ENCODE data around the gene USH1C. TPM values are rescaled to one million over a fixed set of nuclear protein-coding genes. Genes with fewer than 3 reads are reported as not detected.

The USH1C gene
- total RNA-seq, 1 donor, result not detected

DNA sequence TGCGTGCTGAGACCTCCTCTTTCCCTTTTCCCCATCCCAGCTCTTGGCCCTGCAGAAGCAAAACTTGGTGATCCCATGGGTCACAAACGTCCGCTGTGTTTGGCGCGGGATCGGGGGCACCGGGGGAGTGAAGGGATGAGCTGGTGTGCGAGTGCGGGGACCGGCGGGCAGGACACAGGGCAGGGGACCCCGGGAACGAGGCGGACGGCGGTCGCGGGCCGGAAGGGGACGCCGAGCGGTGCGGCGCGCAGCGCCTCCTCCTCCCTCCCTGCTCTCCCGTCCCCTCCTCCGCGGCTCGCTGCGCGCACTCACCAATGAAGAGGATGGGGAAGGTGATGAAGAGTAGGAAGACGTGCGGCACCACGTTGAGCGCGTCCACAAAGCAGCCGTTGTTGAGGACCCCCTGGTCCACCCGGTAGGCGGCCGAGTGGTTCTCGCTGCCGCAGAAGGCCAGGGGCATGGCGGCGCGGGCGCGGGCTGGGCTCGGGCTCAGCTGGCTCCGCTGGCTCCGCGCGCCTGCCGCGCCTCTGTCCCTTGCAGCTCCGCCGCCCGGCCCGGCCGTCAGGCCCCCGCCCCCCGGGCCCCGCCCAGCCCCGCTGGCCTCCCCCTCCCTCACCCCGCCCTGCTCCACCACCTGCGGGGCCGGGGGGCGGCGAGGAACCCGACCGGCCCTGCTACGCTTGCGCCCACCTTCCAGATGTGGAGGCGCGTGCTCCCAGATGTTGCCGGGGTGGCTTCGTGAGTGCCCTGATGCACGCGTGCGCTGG lies 67.7 kb downstream of the USH1C start, which contains the start of gene ABCC8:
TSS of gene ABCC8 (minus strand) at position 529 of the 767 bp plus-strand sequence. CDS start at position 460, 69 bp downstream.
- Histone ChIP-seq H3K27me3 (ENCODE audit: insufficient read depth, low read length) (peaks cover 42% of the 10 kb centered on the region), H3K9me3 (ENCODE audit: low read depth, low read length) (no peaks in the 10 kb centered on the region), H3K4me3 (ENCODE audit: low read length) (no peak within 1 kb of the TSS)

DNA sequence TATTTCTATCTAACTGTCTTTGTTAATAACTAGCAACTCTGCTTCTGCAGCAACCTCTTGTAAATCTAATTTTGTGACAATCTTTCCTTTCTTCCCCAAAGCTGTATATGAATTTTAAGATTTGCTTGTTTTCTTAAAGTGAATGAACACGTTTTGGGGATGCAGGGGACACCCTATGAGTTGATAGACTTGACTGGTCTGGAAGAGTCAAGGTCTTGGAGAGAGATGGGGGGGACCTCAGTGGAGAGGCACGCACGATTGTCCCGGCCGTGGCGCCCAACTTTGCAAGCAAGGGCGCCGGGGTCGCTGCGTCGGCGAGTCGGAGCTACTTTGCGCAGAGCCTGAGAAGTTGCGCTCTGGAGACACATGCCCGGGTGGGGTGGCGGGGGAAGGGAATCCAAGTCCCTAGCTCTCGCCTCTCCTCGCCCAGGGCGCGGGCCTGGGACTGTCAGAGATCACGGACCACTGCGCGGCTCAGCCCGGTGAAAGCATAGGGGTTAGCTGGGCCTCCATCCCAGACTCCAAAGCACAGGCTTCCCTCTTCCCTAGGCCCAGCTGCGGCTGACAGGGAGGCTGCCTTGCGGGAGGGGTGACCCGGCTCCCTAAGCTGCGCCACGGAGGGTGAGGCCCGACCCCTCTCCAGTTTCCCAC lies 68.4 kb downstream of the USH1C start:
- Histone ChIP-seq H3K4me1 (ENCODE audit: insufficient read depth, low read length) (no peaks in the 10 kb centered on the region), H3K4me3 (ENCODE audit: low read length) (no peak overlapping the region), H3K9me3 (ENCODE audit: low read depth, low read length) (no peaks in the 10 kb centered on the region), H3K27me3 (ENCODE audit: insufficient read depth, low read length) (peaks cover 42% of the 10 kb centered on the region)

More for the DNA sequence above, 67.7 kb downstream of the USH1C start, which contains the start of gene ABCC8:
- no peaks in the 10 kb centered on the region for H3K4me1 ChIP-seq (ENCODE audit: insufficient read depth, low read length)

DNA sequence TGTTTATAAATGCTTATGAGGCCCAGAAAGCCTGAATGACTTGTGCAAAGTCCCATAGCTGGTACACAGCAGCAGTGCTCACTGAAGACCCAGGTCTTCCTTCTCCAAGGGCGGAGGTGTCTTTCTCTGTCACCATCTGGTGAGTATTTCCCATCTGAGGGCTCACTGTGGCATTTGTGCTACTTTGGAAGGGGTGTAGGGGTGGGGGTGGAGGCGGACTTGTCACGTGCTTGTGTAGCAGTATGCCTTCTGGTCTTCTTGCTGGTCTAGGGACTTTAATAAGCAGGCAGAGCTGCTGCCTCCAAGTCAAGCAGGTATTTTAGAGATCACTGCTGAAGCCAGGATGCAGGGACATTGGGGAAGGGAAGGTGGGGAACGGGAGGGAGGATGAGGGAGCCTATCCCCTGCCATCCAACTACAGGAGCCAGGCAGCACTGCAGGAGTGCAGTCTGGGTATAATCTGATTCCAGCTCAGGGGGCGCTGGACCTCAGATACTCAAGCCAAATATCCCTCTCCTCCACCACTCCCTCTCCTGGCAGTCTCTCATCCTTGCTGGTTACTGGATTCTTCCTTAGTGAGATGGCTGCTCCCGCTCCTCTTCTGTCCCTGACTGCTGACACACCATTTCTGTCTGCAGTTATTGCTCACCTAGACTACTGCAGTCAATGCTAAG lies 71.0 kb downstream of the USH1C start:
- H3K9me3 ChIP-seq (ENCODE audit: low read depth, low read length), result no peaks in the 10 kb centered on the region
- no peak overlapping the region for H3K4me3 ChIP-seq (ENCODE audit: low read length)
- peaks cover 36% of the 10 kb centered on the region for H3K27me3 ChIP-seq (ENCODE audit: insufficient read depth, low read length)
- no peaks in the 10 kb centered on the region for H3K4me1 ChIP-seq (ENCODE audit: insufficient read depth, low read length)

DNA sequence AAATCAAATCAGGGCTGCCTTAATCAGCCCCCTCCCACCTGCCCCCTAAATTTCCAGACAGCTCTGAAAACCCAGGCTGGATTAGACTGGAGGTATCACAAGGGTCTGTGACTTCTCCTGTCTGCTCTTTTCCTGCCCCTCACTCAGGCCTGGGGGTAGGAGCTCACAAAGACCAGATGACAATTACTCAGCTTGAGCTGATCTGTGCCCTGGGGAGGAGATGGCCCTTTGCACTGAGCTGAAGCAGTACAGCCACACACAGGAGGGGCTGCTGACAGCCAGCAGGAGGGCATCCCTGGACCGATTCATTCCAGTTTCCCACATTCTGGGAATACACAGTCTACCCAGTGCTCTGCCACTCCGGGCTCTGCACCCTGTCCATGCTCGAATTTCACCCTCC lies 71.7 kb downstream of the USH1C start:
- Histone ChIP-seq H3K4me1 (ENCODE audit: insufficient read depth, low read length) (no peaks in the 10 kb centered on the region), H3K9me3 (ENCODE audit: low read depth, low read length) (no peaks in the 10 kb centered on the region), H3K4me3 (ENCODE audit: low read length) (no peak overlapping the region), H3K27me3 (ENCODE audit: insufficient read depth, low read length) (peaks cover 31% of the 10 kb centered on the region)

DNA sequence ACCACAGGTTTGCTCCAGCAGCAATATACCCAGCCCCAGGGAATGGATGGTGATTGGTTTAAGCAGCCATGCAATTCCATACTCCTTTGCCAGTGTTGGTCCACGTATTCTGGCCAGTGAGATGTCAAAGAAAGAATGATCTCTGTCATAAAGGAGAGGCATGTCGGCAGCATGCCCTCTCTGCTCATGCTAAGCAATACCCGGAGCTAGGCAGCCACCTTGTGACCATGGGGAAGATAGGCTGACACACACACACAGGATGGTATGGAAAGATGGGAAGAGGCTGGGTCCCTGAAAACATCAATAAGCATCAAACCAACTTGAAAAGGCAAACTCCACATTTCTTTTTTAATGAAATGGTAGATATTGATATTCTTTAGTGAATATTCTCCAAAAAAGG lies 72.7 kb downstream of the USH1C start:
- Histone ChIP-seq H3K4me1 (ENCODE audit: insufficient read depth, low read length) (no peaks in the 10 kb centered on the region), H3K4me3 (ENCODE audit: low read length) (no peak overlapping the region)

DNA sequence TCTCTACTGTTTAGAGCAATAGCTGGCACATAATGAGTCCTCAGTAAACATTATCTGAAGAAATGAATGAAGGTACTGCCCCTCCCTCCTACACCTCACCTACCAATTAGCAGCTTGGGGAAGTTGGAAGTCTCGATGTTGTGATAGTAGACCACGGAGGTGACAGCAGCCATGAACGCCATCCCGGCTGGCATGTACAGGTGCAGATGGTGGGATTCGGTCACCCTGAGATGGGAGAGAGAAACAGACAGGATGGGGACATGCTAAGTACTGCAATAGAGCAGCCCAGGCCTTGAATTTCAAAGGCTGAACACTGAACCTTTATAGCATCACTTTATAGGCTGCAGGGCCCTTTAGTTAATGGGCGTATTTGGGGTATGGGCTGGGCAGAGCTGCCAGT lies 74.2 kb downstream of the USH1C start:
- peaks cover 14% of the 10 kb centered on the region for H3K27me3 ChIP-seq (ENCODE audit: insufficient read depth, low read length)
- no peak overlapping the region for H3K4me3 ChIP-seq (ENCODE audit: low read length)
- H3K4me1 ChIP-seq (ENCODE audit: insufficient read depth, low read length), result no peaks in the 10 kb centered on the region
- H3K9me3 ChIP-seq (ENCODE audit: low read depth, low read length), result no peaks in the 10 kb centered on the region

More for the DNA sequence above, 72.7 kb downstream of the USH1C start:
- no peaks in the 10 kb centered on the region for H3K9me3 ChIP-seq (ENCODE audit: low read depth, low read length)
- peaks cover 26% of the 10 kb centered on the region for H3K27me3 ChIP-seq (ENCODE audit: insufficient read depth, low read length)

DNA sequence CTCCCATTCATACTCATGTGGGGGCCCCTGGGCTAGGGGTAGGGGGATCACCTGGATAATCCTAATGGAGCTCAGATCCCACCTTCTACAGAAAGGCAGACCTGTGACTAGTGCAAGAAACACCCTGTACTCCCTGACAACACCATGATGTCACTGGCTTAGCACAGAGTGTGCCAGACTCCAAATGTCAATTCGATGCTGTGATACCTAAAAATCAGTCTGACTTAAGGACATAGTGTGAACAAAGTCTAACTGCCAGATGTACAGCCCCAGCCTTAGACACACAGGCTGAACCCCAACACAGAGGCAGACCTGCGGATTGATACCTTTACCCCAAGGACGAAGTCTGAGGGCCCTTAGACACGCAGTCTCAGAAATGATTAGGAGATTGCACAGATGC lies 76.1 kb downstream of the USH1C start:
- Histone ChIP-seq H3K9me3 (ENCODE audit: low read depth, low read length) (no peaks in the 10 kb centered on the region), H3K27me3 (ENCODE audit: insufficient read depth, low read length) (no peaks in the 10 kb centered on the region), H3K4me1 (ENCODE audit: insufficient read depth, low read length) (no peaks in the 10 kb centered on the region), H3K4me3 (ENCODE audit: low read length) (no peak overlapping the region)

DNA sequence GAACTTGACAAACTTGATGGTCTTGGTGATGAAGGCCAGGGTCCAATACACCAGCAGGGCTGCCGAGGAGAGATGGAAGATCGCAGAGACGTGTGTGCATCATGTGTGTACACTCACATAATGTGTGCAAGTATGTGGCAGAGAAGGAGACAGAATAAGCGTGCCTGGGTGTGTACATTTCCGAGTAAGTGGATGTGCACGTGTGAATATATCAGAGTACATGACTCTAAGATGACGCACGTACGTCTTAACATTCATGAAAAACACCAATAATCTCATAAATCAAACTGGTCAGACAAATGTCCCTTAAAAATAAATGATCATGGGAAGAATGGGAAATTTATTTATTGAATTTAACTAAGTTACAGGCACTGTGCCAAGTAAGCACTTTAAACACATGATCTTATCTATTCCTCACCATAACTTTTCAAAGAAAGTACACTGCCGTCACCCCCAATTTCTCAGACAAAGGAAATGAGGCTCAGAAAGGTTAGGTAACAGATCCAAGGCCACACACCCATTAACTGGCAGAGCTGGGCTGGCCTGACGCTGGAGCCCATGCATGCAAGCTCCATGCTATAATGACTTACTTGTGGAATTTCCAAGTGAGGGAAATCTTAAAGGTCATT lies 80.6 kb downstream of the USH1C start:
- H3K4me3 ChIP-seq (ENCODE audit: low read length), result no peak overlapping the region
- no peaks in the 10 kb centered on the region for H3K9me3 ChIP-seq (ENCODE audit: low read depth, low read length)
- no peaks in the 10 kb centered on the region for H3K27me3 ChIP-seq (ENCODE audit: insufficient read depth, low read length)
- no peaks in the 10 kb centered on the region for H3K4me1 ChIP-seq (ENCODE audit: insufficient read depth, low read length)

DNA sequence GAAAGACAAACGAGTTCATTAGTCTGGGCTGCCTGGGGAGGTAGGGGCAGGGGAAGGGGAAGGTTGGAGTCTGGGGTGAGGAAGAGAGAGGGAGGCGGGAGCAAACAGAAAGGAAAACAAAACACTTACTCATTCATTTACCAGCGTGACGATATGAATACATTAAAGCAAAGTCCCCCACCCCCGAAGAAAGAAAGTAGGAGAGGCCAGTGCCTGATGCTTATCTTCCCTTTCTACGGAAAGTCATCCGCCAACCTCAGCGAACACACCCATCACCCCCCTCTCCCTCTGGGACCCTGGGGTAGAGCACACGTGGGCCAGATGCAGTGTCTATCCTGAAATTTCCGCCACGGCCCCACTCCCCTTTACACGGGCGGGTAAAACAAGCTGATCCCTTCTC lies 81.3 kb downstream of the USH1C start:
- H3K27me3 ChIP-seq (ENCODE audit: insufficient read depth, low read length), result no peaks in the 10 kb centered on the region
- H3K9me3 ChIP-seq (ENCODE audit: low read depth, low read length), result no peaks in the 10 kb centered on the region
- H3K4me3 ChIP-seq (ENCODE audit: low read length), result no peak overlapping the region
- H3K4me1 ChIP-seq (ENCODE audit: insufficient read depth, low read length), result no peaks in the 10 kb centered on the region

DNA sequence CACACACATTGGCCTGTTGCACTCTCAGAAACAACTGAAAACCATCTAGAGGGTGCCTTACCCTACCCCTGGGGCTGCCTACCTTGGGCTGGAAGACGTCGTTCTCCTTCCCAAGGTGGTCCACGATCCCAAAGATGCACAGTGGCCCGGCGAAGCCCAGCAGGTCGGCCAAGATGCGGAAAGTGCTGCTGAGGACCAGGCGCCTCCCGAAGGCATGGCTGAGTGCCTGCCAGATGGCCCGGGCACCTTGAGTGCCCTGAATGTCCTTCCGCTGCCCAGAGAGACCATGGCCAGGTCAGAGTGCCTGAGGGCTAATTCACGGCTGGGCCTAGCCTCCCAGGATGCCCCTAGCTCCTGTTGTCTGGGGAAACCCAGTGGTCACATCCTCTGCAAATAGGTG lies 83.8 kb downstream of the USH1C start:
- Histone ChIP-seq H3K27me3 (ENCODE audit: insufficient read depth, low read length) (no peaks in the 10 kb centered on the region), H3K9me3 (ENCODE audit: low read depth, low read length) (no peaks in the 10 kb centered on the region), H3K4me1 (ENCODE audit: insufficient read depth, low read length) (no peaks in the 10 kb centered on the region), H3K4me3 (ENCODE audit: low read length) (no peak overlapping the region)

DNA sequence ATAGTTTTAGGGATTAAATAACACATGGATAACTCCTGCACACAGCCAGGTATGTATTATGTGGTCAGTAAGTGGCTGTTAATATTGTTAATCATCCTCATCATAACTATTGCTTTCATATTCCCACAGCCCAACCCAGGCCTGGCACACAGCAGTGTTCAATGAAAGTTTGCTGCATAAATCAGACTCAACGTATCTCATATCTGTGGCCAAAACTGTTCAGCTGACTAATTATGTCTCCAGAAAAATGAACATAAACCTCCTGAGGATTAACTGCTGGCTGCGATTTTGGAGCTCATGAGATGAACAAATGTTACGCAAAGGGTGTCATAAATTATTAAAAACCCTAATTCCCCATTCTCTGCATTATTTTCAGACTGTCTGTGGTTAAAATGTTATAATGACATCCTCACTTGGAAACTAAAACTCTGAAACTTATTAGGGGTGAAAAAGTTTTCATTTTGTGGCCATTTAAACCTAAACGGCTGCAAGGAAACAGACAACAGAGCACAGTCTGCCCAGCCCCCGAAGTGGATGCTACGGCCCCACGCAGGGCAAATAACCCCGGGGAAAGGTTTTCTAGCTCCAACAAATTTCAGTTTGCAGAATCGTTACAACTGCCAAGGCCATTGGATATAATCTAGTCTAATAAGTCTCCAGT lies 84.8 kb downstream of the USH1C start:
- Histone ChIP-seq H3K9me3 (ENCODE audit: low read depth, low read length) (no peaks in the 10 kb centered on the region), H3K4me3 (ENCODE audit: low read length) (no peak overlapping the region), H3K27me3 (ENCODE audit: insufficient read depth, low read length) (no peaks in the 10 kb centered on the region), H3K4me1 (ENCODE audit: insufficient read depth, low read length) (no peaks in the 10 kb centered on the region)

DNA sequence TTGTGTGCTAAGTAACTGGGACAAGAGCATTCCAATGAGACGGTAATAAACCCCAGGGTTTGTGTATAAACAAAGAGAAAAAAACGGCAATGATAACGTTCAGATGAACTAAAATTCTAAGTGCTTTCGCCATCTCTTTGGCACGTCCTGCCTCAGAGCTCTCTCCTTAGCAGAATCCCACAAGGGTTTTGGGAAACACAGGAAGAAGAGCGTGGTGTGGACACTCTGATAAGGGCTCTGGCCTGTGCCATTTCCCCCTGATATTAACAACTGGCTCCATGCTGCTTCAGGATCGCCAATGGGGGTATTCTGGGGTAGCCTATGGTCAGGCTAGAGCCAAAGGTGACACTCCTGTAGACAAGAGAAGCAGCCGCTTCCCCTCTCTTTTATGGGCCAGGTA lies 85.9 kb downstream of the USH1C start:
- Histone ChIP-seq H3K4me3 (ENCODE audit: low read length) (no peak overlapping the region), H3K4me1 (ENCODE audit: insufficient read depth, low read length) (no peaks in the 10 kb centered on the region), H3K9me3 (ENCODE audit: low read depth, low read length) (no peaks in the 10 kb centered on the region), H3K27me3 (ENCODE audit: insufficient read depth, low read length) (no peaks in the 10 kb centered on the region)

DNA sequence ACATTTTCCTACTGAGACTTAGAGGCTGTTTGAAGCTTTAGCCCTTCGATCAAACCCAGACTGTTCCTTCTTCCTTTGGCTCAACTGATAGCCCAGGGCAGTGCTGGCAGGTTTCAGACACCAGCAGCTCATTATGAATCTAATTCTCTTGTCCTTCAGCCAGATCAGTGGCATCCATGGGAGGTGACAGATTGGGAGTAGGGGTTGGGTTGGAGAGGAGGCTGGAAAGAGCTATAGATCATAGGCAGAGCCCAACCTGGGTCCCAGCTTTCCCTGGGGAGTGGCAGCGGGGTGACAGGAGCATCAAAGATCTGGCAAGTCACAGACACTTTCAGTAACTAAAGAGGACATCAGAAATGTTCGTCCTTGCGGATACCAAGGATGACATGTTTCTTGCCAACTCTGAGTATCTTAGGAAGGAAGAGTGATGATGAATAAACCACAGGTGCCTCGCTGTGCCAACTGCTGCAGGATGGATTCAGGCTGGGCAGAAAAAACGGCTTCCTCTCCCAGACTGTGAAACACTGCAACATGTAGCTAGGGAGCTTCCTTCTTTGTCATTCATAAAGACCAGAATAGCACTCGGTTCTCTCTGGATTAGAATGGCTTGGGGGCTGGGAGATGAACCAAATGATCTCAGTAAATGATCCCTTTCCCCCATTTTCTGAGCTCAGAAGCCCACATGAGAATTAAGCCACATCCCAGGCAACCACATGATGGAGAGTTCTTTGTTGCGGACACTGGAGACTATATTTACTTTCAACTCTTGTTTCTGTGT lies 86.6 kb downstream of the USH1C start:
- Histone ChIP-seq H3K4me1 (ENCODE audit: insufficient read depth, low read length) (no peaks in the 10 kb centered on the region), H3K9me3 (ENCODE audit: low read depth, low read length) (no peaks in the 10 kb centered on the region), H3K4me3 (ENCODE audit: low read length) (no peak overlapping the region), H3K27me3 (ENCODE audit: insufficient read depth, low read length) (no peaks in the 10 kb centered on the region)

DNA sequence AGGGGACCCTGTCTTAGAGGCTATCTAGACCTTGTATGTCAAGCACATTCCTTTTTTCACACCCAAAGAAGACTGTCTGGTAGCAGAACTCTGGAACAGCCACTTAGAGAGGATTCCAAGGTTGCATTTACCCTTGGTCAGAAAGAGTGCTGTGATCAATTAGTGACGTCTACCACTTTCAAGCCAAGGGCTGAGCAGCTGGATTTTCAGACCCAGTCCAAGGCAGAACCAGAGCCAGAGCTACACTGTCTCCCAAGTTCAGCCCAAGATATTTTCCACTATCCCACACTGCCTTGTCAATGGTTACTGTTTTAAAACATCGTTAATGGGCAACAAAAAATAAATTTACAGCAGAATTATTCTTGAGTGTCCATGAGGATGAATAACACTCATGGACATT lies 91.5 kb downstream of the USH1C start:
- no peaks in the 10 kb centered on the region for H3K4me1 ChIP-seq (ENCODE audit: insufficient read depth, low read length)
- no peak overlapping the region for H3K4me3 ChIP-seq (ENCODE audit: low read length)
- H3K27me3 ChIP-seq (ENCODE audit: insufficient read depth, low read length), result no peaks in the 10 kb centered on the region
- no peaks in the 10 kb centered on the region for H3K9me3 ChIP-seq (ENCODE audit: low read depth, low read length)

All from mononuclear cell (primary cell).